HepG2 (cell line): ENCODE measurements around the gene GPN1. TPM values are rescaled to one million over a fixed set of nuclear protein-coding genes. Genes with fewer than 3 reads are reported as not detected.

ENCODE experiments used
- ATF1 ChIP-seq: IDR thresholded peaks from 2 replicates; pipeline ENCODE4 v1.6.1; 2016; ENCODE audit warnings: mild to moderate bottlenecking, control low read depth
- BHLHE40 ChIP-seq: IDR thresholded peaks from 2 replicates; pipeline ENCODE4 v1.6.1; 2011; ENCODE audit warnings: low read length, improper control_type of control experiment
- BORCS8-MEF2B ChIP-seq: sonication (generic); formaldehyde crosslinking; IDR thresholded peaks from 2 replicates; pipeline ENCODE4 v1.8.0; 2022; ENCODE audit warnings: mild to moderate bottlenecking, missing genetic modification reagents
- GTF2F1 ChIP-seq: fragments of 150-350 bp; IDR thresholded peaks from 2 replicates; pipeline ENCODE4 v1.6.1; 2014; ENCODE audit warnings: low read length
- KDM6A ChIP-seq: IDR thresholded peaks from 2 replicates; pipeline ENCODE4 v1.6.1; 2016; ENCODE audit warnings: low read depth
- KLF13 ChIP-seq: sonication (generic); formaldehyde crosslinking; IDR thresholded peaks from 2 replicates; pipeline ENCODE4 v1.4.0; 2020; ENCODE audit warnings: mild to moderate bottlenecking, missing genetic modification reagents
- MIXL1 ChIP-seq: IDR thresholded peaks from 2 replicates; pipeline ENCODE4 v1.6.1; 2016
- NFE2 ChIP-seq: sonication (generic); formaldehyde crosslinking; IDR thresholded peaks from 2 replicates; pipeline ENCODE4 v1.4.0; 2020; ENCODE audit warnings: missing genetic modification reagents
- SKI ChIP-seq: fragments of 450-650 bp; IDR thresholded peaks from one replicate; pipeline ENCODE4 v1.6.1; 2018; ENCODE audit warnings: mild to moderate bottlenecking; ENCODE audit not compliant: partially characterized antibody
- SMAD3 ChIP-seq: sonication (generic); formaldehyde crosslinking; IDR thresholded peaks from 2 replicates; pipeline ENCODE4 v1.4.0; 2020; ENCODE audit warnings: missing genetic modification reagents
- SP2 ChIP-seq: sonication (generic); formaldehyde crosslinking; IDR thresholded peaks from 2 replicates; pipeline ENCODE4 v1.5.1; 2020; ENCODE audit warnings: mild to moderate bottlenecking, missing genetic modification reagents
- SRSF1 ChIP-seq: fragments of 200-400 bp; formaldehyde crosslinking; optimal IDR thresholded peaks from 2 replicates; pipeline ENCODE3; 2017; ENCODE audit warnings: mild to moderate bottlenecking, low read depth, low read length, moderate library complexity
- ZNF138 ChIP-seq: sonication (generic); formaldehyde crosslinking; IDR thresholded peaks from 2 replicates; pipeline ENCODE4 v1.5.0; 2020; ENCODE audit warnings: mild to moderate bottlenecking, low read depth, missing genetic modification reagents
- ZNF160 ChIP-seq: sonication (generic); formaldehyde crosslinking; IDR thresholded peaks from 2 replicates; pipeline ENCODE4 v1.8.0; 2022; ENCODE audit warnings: mild to moderate bottlenecking, inconsistent platforms, missing genetic modification reagents
- ZNF230 ChIP-seq: sonication (generic); formaldehyde crosslinking; IDR thresholded peaks from 2 replicates; pipeline ENCODE4 v1.4.0; 2020; ENCODE audit warnings: mild to moderate bottlenecking, missing genetic modification reagents
- ZNF274 ChIP-seq: sonication (generic); formaldehyde crosslinking; IDR thresholded peaks from 2 replicates; pipeline ENCODE4 v1.5.1; 2020; ENCODE audit warnings: mild to moderate bottlenecking, missing genetic modification reagents
- ZNF563 ChIP-seq: sonication (generic); formaldehyde crosslinking; IDR thresholded peaks from 2 replicates; pipeline ENCODE4 v1.8.0; 2022; ENCODE audit warnings: mild to moderate bottlenecking, moderate library complexity, missing genetic modification reagents
- ZNF772 ChIP-seq: sonication (generic); formaldehyde crosslinking; IDR thresholded peaks from 2 replicates; pipeline ENCODE4 v1.5.0; 2020; ENCODE audit warnings: mild to moderate bottlenecking, missing genetic modification reagents
- ZNF878 ChIP-seq: sonication (generic); formaldehyde crosslinking; IDR thresholded peaks from 2 replicates; pipeline ENCODE4 v1.8.1; 2023; ENCODE audit warnings: mild to moderate bottlenecking, missing genetic modification reagents, moderate library complexity
- polyA plus RNA-seq, 8 experiments: library from polyadenylated mRNA; depleted of rRNA in 3 of 8; stranded (reverse) in 7 of 8; unstranded in 1 of 8; fragments of >200 nt; fragmentation: Illumina TruSeq in 4 of 8; extraction: Trizol in 4 of 8; gene quantifications; 2 replicates each; pipeline versions ENCODE4 v1.2.1 to v1.2.3, GENCODE V29; 2011 to 2016; ENCODE audit warnings: low read depth in 4 of 8, missing spikeins in 1 of 8, mixed read lengths in 1 of 8; ENCODE audit not compliant: insufficient read depth in 1 of 8
- total RNA-seq, 5 experiments: library from RNA; depleted of rRNA; stranded (reverse); fragments of >200 nt; fragmentation: Illumina TruSeq; extraction: Trizol; gene quantifications; 2 replicates each; pipeline ENCODE4 v1.2.3, GENCODE V29; 2016; ENCODE audit warnings: low read depth in 1 of 5
- TF ChIP-seq, protein P1 (sequence below): sonication (generic); formaldehyde crosslinking; IDR thresholded peaks from 2 replicates; pipeline ENCODE4 v1.5.0; 2020; ENCODE audit warnings: missing genetic modification reagents
- TF ChIP-seq, protein P2 (sequence below): IDR thresholded peaks from 2 replicates; pipeline ENCODE4 v1.6.1; 2012; ENCODE audit warnings: low read length, improper control_type of control experiment
- TF ChIP-seq, protein P3 (sequence below): IDR thresholded peaks from 2 replicates; pipeline ENCODE4 v1.4.0; 2020; ENCODE audit warnings: mild to moderate bottlenecking, missing genetic modification reagents

The GPN1 gene
- total and polyA plus RNA-seq, 2 of the 13 experiments (the other 11 are each of a cell fraction or from before 2014, with no cell fraction given), result 54.5 to 62.7 TPM

DNA sequence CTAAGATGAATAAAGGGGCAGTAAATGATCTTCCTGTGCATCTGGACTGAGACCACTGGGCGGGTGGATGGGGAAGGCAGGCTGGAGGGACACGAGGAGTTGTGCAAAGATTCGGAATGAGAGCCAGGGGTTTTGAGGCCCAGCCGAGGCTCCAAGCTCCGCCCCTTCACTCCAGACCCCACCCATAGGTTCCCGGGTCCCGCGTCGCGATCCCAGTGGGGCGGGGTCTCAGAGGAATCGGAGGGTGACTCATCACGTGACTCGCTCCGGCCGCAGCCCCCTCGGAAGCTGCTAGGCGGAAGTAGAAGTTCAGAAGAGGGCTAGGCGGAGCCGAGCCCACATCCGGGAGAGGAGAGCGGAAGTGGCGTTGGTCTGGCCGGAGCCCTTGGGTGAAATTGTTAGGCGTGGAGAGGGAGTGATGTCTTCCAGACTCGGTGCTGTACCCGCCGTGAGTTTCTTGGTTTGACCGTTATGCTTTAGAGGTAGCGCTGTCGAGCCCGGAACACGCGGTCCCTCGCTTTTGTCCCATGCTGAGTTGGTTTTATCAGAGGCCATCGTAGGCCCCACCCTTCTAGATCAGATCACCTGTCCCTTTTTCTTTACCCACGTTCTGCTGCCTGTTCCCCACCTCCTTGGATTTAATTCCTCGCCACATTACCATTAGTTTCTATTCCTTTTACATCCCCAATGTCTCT lies 46.0 kb upstream of the GPN1 start, which contains the start of gene ZNF512 (continued):
- TF ChIP-seq BHLHE40, result peak; percentile 91
- TF ChIP-seq ZNF878 (CRISPR knock-in tag), result 0 out of 2 replicates have a peak, but pooled peaks have one; percentile 19
- 0 out of 2 replicates have a peak, but pooled peaks have one; percentile 74 for TF ChIP-seq ZNF138
- TF ChIP-seq MIXL1 (CRISPR knock-in tag), result peak; percentile 51; the same call in 1 of the 2 replicates
- TF ChIP-seq, protein P1, sequence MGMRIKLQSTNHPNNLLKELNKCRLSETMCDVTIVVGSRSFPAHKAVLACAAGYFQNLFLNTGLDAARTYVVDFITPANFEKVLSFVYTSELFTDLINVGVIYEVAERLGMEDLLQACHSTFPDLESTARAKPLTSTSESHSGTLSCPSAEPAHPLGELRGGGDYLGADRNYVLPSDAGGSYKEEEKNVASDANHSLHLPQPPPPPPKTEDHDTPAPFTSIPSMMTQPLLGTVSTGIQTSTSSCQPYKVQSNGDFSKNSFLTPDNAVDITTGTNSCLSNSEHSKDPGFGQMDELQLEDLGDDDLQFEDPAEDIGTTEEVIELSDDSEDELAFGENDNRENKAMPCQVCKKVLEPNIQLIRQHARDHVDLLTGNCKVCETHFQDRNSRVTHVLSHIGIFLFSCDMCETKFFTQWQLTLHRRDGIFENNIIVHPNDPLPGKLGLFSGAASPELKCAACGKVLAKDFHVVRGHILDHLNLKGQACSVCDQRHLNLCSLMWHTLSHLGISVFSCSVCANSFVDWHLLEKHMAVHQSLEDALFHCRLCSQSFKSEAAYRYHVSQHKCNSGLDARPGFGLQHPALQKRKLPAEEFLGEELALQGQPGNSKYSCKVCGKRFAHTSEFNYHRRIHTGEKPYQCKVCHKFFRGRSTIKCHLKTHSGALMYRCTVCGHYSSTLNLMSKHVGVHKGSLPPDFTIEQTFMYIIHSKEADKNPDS, result 0 out of 2 replicates have a peak, but pooled peaks have one; percentile 31
- TF ChIP-seq BORCS8-MEF2B (CRISPR knock-in tag), result peak; percentile 67; the same call in 1 of the 2 replicates
- no peak for TF ChIP-seq KLF13
- 0 out of 2 replicates have a peak, but pooled peaks have one; percentile 83 for TF ChIP-seq SMAD3 (CRISPR knock-in tag)
- peak; percentile 53; the same call in 1 of the 2 replicates for TF ChIP-seq ZNF274
- 0 out of 2 replicates have a peak, but pooled peaks have one; percentile 23 for TF ChIP-seq ZNF160 (CRISPR knock-in tag)
- TF ChIP-seq, protein P2, sequence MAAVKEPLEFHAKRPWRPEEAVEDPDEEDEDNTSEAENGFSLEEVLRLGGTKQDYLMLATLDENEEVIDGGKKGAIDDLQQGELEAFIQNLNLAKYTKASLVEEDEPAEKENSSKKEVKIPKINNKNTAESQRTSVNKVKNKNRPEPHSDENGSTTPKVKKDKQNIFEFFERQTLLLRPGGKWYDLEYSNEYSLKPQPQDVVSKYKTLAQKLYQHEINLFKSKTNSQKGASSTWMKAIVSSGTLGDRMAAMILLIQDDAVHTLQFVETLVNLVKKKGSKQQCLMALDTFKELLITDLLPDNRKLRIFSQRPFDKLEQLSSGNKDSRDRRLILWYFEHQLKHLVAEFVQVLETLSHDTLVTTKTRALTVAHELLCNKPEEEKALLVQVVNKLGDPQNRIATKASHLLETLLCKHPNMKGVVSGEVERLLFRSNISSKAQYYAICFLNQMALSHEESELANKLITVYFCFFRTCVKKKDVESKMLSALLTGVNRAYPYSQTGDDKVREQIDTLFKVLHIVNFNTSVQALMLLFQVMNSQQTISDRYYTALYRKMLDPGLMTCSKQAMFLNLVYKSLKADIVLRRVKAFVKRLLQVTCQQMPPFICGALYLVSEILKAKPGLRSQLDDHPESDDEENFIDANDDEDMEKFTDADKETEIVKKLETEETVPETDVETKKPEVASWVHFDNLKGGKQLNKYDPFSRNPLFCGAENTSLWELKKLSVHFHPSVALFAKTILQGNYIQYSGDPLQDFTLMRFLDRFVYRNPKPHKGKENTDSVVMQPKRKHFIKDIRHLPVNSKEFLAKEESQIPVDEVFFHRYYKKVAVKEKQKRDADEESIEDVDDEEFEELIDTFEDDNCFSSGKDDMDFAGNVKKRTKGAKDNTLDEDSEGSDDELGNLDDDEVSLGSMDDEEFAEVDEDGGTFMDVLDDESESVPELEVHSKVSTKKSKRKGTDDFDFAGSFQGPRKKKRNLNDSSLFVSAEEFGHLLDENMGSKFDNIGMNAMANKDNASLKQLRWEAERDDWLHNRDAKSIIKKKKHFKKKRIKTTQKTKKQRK, result no peak
- no peak for TF ChIP-seq KDM6A (CRISPR knock-in tag)
- TF ChIP-seq SKI, result peak; percentile 31
- TF ChIP-seq GTF2F1, result peak; percentile 94
- peak; percentile 68 for TF ChIP-seq SRSF1
- TF ChIP-seq, protein P3, sequence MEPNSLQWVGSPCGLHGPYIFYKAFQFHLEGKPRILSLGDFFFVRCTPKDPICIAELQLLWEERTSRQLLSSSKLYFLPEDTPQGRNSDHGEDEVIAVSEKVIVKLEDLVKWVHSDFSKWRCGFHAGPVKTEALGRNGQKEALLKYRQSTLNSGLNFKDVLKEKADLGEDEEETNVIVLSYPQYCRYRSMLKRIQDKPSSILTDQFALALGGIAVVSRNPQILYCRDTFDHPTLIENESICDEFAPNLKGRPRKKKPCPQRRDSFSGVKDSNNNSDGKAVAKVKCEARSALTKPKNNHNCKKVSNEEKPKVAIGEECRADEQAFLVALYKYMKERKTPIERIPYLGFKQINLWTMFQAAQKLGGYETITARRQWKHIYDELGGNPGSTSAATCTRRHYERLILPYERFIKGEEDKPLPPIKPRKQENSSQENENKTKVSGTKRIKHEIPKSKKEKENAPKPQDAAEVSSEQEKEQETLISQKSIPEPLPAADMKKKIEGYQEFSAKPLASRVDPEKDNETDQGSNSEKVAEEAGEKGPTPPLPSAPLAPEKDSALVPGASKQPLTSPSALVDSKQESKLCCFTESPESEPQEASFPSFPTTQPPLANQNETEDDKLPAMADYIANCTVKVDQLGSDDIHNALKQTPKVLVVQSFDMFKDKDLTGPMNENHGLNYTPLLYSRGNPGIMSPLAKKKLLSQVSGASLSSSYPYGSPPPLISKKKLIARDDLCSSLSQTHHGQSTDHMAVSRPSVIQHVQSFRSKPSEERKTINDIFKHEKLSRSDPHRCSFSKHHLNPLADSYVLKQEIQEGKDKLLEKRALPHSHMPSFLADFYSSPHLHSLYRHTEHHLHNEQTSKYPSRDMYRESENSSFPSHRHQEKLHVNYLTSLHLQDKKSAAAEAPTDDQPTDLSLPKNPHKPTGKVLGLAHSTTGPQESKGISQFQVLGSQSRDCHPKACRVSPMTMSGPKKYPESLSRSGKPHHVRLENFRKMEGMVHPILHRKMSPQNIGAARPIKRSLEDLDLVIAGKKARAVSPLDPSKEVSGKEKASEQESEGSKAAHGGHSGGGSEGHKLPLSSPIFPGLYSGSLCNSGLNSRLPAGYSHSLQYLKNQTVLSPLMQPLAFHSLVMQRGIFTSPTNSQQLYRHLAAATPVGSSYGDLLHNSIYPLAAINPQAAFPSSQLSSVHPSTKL (CRISPR knock-in tag), result peak; percentile 80; the same call in 1 of the 2 replicates
- TF ChIP-seq ATF1 (CRISPR knock-in tag), result 0 out of 2 replicates have a peak, but pooled peaks have one; percentile 23
- peak; percentile 59; the same call in 1 of the 2 replicates for TF ChIP-seq ZNF772 (CRISPR knock-in tag)
- peak; percentile 38; the same call in 1 of the 2 replicates for TF ChIP-seq ZNF563
- peak; percentile 76; the same call in 1 of the 2 replicates for TF ChIP-seq ZNF230
- 0 out of 2 replicates have a peak, but pooled peaks have one; percentile 59 for TF ChIP-seq SP2 (CRISPR knock-in tag)
- no peak for TF ChIP-seq NFE2 (CRISPR knock-in tag)
